H9 (cell line): ENCODE measurements around the gene LNX2. TPM values are rescaled to one million over a fixed set of nuclear protein-coding genes. Genes with fewer than 3 reads are reported as not detected.

Source experiments
- DNase-seq: peaks from one replicate; pipeline ENCODE4 v3.0.0-alpha.2; 2017
- H2AFZ ChIP-seq: one replicate; pipeline ENCODE4 v1.6.1; 2013; ENCODE audit warnings: mild to moderate bottlenecking, low read length, control low read depth, moderate library complexity
- H2AK5ac ChIP-seq: 2 replicates; pipeline ENCODE4 v1.6.1; 2013; ENCODE audit warnings: low read length, control low read depth, mixed read lengths; ENCODE audit not compliant: insufficient read length
- H2BK120ac ChIP-seq: one replicate; pipeline ENCODE4 v1.6.1; 2013; ENCODE audit warnings: low read depth, mild to moderate bottlenecking, low read length, control low read depth, inconsistent platforms; ENCODE audit not compliant: poor library complexity, severe bottlenecking
- H2BK12ac ChIP-seq: 2 replicates; pipeline ENCODE4 v1.6.1; 2013; ENCODE audit warnings: low read length, control low read depth, mixed read lengths, low read depth; ENCODE audit not compliant: insufficient read length
- H2BK15ac ChIP-seq: 2 replicates; pipeline ENCODE4 v1.6.1; 2013; ENCODE audit warnings: low read depth, low read length, control low read depth
- H2BK20ac ChIP-seq: one replicate; pipeline ENCODE4 v1.6.1; 2013; ENCODE audit warnings: low read depth, mild to moderate bottlenecking, low read length, control low read depth, inconsistent platforms; ENCODE audit not compliant: poor library complexity, severe bottlenecking
- H2BK5ac ChIP-seq: 2 replicates; pipeline ENCODE4 v1.6.1; 2013; ENCODE audit warnings: low read length, control low read depth, mixed read lengths; ENCODE audit not compliant: insufficient read length
- H3K14ac ChIP-seq: 2 replicates; pipeline ENCODE4 v1.6.1; 2013; ENCODE audit warnings: low read length, control low read depth; ENCODE audit not compliant: insufficient read depth
- H3K18ac ChIP-seq: 2 replicates; pipeline ENCODE4 v1.6.1; 2013; ENCODE audit warnings: low read depth, mild to moderate bottlenecking, mixed read lengths, low read length, control low read depth; ENCODE audit not compliant: insufficient read length
- H3K23ac ChIP-seq: 2 replicates; pipeline ENCODE4 v1.6.1; 2013; ENCODE audit warnings: low read length, control low read depth, mixed read lengths, low read depth; ENCODE audit not compliant: insufficient read length
- H3K23me2 ChIP-seq: 2 replicates; pipeline ENCODE4 v1.6.1; 2013; ENCODE audit warnings: low read depth, mild to moderate bottlenecking, mixed read lengths, low read length, control low read depth; ENCODE audit not compliant: insufficient read length, poor library complexity, severe bottlenecking
- H3K27ac ChIP-seq: 2 replicates; pipeline ENCODE4 v1.5.1; 2013; ENCODE audit warnings: low read length, control low read depth, mixed read lengths, low read depth; ENCODE audit not compliant: insufficient read length
- H3K27me3 ChIP-seq: 2 replicates; pipeline ENCODE4 v1.6.1; 2013; ENCODE audit warnings: low read length, control low read depth, inconsistent platforms; ENCODE audit not compliant: insufficient read depth
- H3K4ac ChIP-seq: 2 replicates; pipeline ENCODE4 v1.6.1; 2013; ENCODE audit warnings: low read depth, mild to moderate bottlenecking, control low read depth, inconsistent platforms, low read length, moderate library complexity
- H3K4me1 ChIP-seq: 2 replicates; pipeline ENCODE4 v1.6.1; 2013; ENCODE audit warnings: low read length, control low read depth, inconsistent platforms; ENCODE audit not compliant: insufficient read depth
- H3K4me2 ChIP-seq: 2 replicates; pipeline ENCODE4 v1.6.1; 2013; ENCODE audit warnings: low read length, control low read depth, mixed read lengths; ENCODE audit not compliant: insufficient read length, insufficient read depth
- H3K56ac ChIP-seq: 2 replicates; pipeline ENCODE4 v1.6.1; 2013; ENCODE audit warnings: low read depth, mild to moderate bottlenecking, mixed read lengths, low read length, control low read depth; ENCODE audit not compliant: insufficient read length
- H3K79me1 ChIP-seq: 2 replicates; pipeline ENCODE4 v1.6.1; 2013; ENCODE audit warnings: low read depth, mild to moderate bottlenecking, moderate library complexity, low read length, control low read depth, inconsistent platforms; ENCODE audit not compliant: insufficient read depth, poor library complexity, severe bottlenecking
- H3K79me2 ChIP-seq: 2 replicates; pipeline ENCODE4 v1.6.1; 2013; ENCODE audit warnings: low read length, control low read depth, inconsistent platforms; ENCODE audit not compliant: insufficient read depth
- H3K9ac ChIP-seq: 2 replicates; pipeline ENCODE4 v1.6.1; 2013; ENCODE audit warnings: low read length, control low read depth, mixed read lengths; ENCODE audit not compliant: insufficient read length; ENCODE audit errors: extremely low read depth
- H3K9me3 ChIP-seq: one replicate; pipeline ENCODE4 v1.6.1; 2013; ENCODE audit warnings: low read depth, low read length, inconsistent platforms; ENCODE audit not compliant: control insufficient read depth
- H3T11ph ChIP-seq: one replicate; pipeline ENCODE4 v1.6.1; 2013; ENCODE audit warnings: mild to moderate bottlenecking, low read length, control low read depth, inconsistent platforms
- H4K20me1 ChIP-seq: one replicate; pipeline ENCODE4 v1.6.1; 2013; ENCODE audit not compliant: control insufficient read depth, insufficient read length, insufficient read depth
- H4K5ac ChIP-seq: 2 replicates; pipeline ENCODE4 v1.6.1; 2013; ENCODE audit warnings: low read depth, mild to moderate bottlenecking, mixed read lengths, low read length, control low read depth; ENCODE audit not compliant: insufficient read length
- H4K8ac ChIP-seq: replicated peaks from 2 replicates; pipeline ENCODE4 v1.6.1; 2013; ENCODE audit warnings: low read length, control low read depth, mixed read lengths, low read depth; ENCODE audit not compliant: insufficient read length
- H4K91ac ChIP-seq: 2 replicates; pipeline ENCODE4 v1.6.1; 2013; ENCODE audit warnings: low read depth, mild to moderate bottlenecking, moderate library complexity, mixed read lengths, low read length, control low read depth; ENCODE audit not compliant: insufficient read length
- H3K27ac Mint-ChIP-seq, 3 experiments: 2 replicates in 2 of 3; 3 replicates in 1 of 3; pipeline ENCODE4 v1.8.0; 2020 to 2021; ENCODE audit warnings: mixed read lengths in 3 of 3, mild to moderate bottlenecking in 1 of 3, moderate library complexity in 1 of 3
- H3K27me3 Mint-ChIP-seq: 2 replicates; pipeline ENCODE4 v1.8.0; 2021; ENCODE audit warnings: low read depth, mild to moderate bottlenecking, moderate library complexity, mixed read lengths
- H3K36me3 Mint-ChIP-seq, 3 experiments: 2 replicates in 2 of 3; 3 replicates in 1 of 3; pipeline ENCODE4 v1.8.0; 2020 to 2021; ENCODE audit warnings: low read depth in 3 of 3, mixed read lengths in 3 of 3; ENCODE audit not compliant: insufficient read depth in 1 of 3
- H3K4me1 Mint-ChIP-seq, 2 experiments: 2 replicates each; pipeline ENCODE4 v1.8.0; 2020; ENCODE audit warnings: mixed read lengths in 2 of 2
- H3K4me3 Mint-ChIP-seq, 2 experiments: 2 replicates in 1 of 2; 3 replicates in 1 of 2; pipeline ENCODE4 v1.8.0; 2020 to 2021; ENCODE audit warnings: mild to moderate bottlenecking in 2 of 2, mixed read lengths in 2 of 2, moderate library complexity in 1 of 2
- H3K9me3 Mint-ChIP-seq, 2 experiments: 2 replicates in 1 of 2; 3 replicates in 1 of 2; pipeline ENCODE4 v1.8.0; 2020; ENCODE audit warnings: mild to moderate bottlenecking in 2 of 2, mixed read lengths in 2 of 2, moderate library complexity in 1 of 2
- WGBS: extraction: QIAGEN DNeasy Blood & Tissue Kit; methylation state at CpG from one replicate; pipeline ENCODE4 v1.1.7; 2013; ENCODE audit warnings: missing lambda C conversion rate, low lambda C conversion rate, mixed read lengths; ENCODE audit not compliant: insufficient read length; ENCODE audit errors: extremely low coverage; 5-methylcytosine and 5-hydroxymethylcytosine counted together
- total RNA-seq: library from RNA; stranded (reverse); gene quantifications from 2 replicates; pipeline ENCODE4 v1.2.1, GENCODE V29; 2021
- TF ChIP-seq, protein P1 (sequence below): fragments of 200-600 bp; sonication (generic); conservative IDR thresholded peaks from 3 replicates; pipeline ENCODE4 v1.8.0; 2021; ENCODE audit warnings: antibody characterized with exemption, mild to moderate bottlenecking

Gene LNX2
- total RNA-seq, 1 experiment from 2014 or later, result 12.4 TPM

DNA sequence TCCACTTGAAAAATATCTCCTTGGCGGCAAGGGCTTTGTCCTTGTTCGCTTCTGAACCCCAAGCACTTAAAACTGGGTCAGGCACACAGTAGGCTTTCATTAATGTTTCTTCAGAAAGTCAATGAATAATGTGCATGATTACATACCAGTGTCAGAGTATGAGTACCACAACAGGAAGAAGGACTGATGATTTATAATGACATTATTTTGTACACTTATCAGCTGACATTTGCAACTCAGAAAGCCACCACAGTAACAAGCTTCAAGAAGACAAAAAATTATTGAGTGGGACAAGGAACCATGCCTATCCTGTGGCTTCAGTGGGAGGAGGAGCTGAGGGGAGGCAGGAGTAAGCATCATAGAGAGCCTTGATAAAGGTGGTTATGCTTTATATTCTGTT is 11.3 kb upstream of the LNX2 start:
- no peak overlapping the region for H3K56ac ChIP-seq
- H3K14ac ChIP-seq, result no peak overlapping the region
- no peak overlapping the region for H4K91ac ChIP-seq
- H2BK120ac ChIP-seq, result no peak overlapping the region
- Mint-ChIP-seq H3K4me1 (peaks cover 0 to 4% of the 10 kb centered on the region in 2 experiments; a peak in 1 of 4 replicates), H3K9me3 (no peaks in the 10 kb centered on the region), H3K36me3 (peaks cover 0 to 12% (median 0%) of the 10 kb centered on the region in 3 experiments; a peak in 2 of 7 replicates), H3K4me3 (no peak overlapping the region), H3K27ac (no peak overlapping the region), H3K27me3 (no peaks in the 10 kb centered on the region)
- H3K4ac ChIP-seq, result no peak overlapping the region
- no peak overlapping the region for H2BK5ac ChIP-seq
- no peak overlapping the region for H2BK12ac ChIP-seq
- H3K27ac ChIP-seq, result no peak overlapping the region
- H3K79me1 ChIP-seq, result peaks cover 3% of the 10 kb centered on the region
- DNase-seq, result no peak
- no peak overlapping the region for H3K4me2 ChIP-seq
- H3K23me2 ChIP-seq, result no peaks in the 10 kb centered on the region
- H3K79me2 ChIP-seq, result peaks cover 2% of the 10 kb centered on the region; the same call in 1 of the 2 replicates
- no peaks in the 10 kb centered on the region for H3K9me3 ChIP-seq
- WGBS, result no CpG with 5 or more reads among the region's 2 CpGs
- no peaks in the 10 kb centered on the region for H4K20me1 ChIP-seq
- no peak overlapping the region for H4K8ac ChIP-seq
- no peak overlapping the region for H2BK15ac ChIP-seq
- no peaks in the 10 kb centered on the region for H3K4me1 ChIP-seq
- H3K23ac ChIP-seq, result no peak overlapping the region
- H3K27me3 ChIP-seq, result no peaks in the 10 kb centered on the region
- H3K9ac ChIP-seq, result no peak overlapping the region
- no peak overlapping the region for H2AK5ac ChIP-seq
- H3K18ac ChIP-seq, result no peak overlapping the region
- H2BK20ac ChIP-seq, result no peak overlapping the region
- H2AFZ ChIP-seq, result no peak overlapping the region
- TF ChIP-seq, protein P1, sequence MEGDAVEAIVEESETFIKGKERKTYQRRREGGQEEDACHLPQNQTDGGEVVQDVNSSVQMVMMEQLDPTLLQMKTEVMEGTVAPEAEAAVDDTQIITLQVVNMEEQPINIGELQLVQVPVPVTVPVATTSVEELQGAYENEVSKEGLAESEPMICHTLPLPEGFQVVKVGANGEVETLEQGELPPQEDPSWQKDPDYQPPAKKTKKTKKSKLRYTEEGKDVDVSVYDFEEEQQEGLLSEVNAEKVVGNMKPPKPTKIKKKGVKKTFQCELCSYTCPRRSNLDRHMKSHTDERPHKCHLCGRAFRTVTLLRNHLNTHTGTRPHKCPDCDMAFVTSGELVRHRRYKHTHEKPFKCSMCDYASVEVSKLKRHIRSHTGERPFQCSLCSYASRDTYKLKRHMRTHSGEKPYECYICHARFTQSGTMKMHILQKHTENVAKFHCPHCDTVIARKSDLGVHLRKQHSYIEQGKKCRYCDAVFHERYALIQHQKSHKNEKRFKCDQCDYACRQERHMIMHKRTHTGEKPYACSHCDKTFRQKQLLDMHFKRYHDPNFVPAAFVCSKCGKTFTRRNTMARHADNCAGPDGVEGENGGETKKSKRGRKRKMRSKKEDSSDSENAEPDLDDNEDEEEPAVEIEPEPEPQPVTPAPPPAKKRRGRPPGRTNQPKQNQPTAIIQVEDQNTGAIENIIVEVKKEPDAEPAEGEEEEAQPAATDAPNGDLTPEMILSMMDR, result no peak
- no peak overlapping the region for H3T11ph ChIP-seq
- no peak overlapping the region for H4K5ac ChIP-seq
